Thoracic aorta (tissue), 2 donors: ENCODE measurements around the gene CEP128. TPM values are rescaled to one million over a fixed set of nuclear protein-coding genes. Genes with fewer than 3 reads are reported as not detected.

ENCODE experiments used
- ATAC-seq: fragments of 150-250 bp; one replicate; pipeline ENCODE4 v1.8.0; 2017; ENCODE audit warnings: low read depth; ENCODE audit not compliant: insufficient number of reproducible peaks, low FRiP score
- DNase-seq: peaks from one replicate; pipeline ENCODE4 v3.0.0-alpha.2; 2020; ENCODE audit warnings: low spot score
- H3K27ac ChIP-seq, 2 donors: fragments of 200-600 bp; sonication (generic); 1 replicate in 1 of 2; 2 replicates in 1 of 2; pipeline ENCODE4 v1.5.1; 2016; ENCODE audit warnings: mild to moderate bottlenecking in 2 of 2, moderate library complexity in 2 of 2
- H3K27me3 ChIP-seq: fragments of 200-600 bp; sonication (generic); replicated peaks from 2 replicates; pipeline ENCODE4 v1.6.0; 2016; ENCODE audit warnings: mild to moderate bottlenecking; ENCODE audit not compliant: insufficient read depth
- H3K36me3 ChIP-seq: fragments of 200-600 bp; sonication (generic); one replicate; pipeline ENCODE4 v1.5.1; 2016
- H3K4me1 ChIP-seq, 2 donors: fragments of 200-600 bp; sonication (generic); 1 replicate in 1 of 2; 2 replicates in 1 of 2; pipeline versions ENCODE4 v1.5.1 to v1.6.0; 2016; ENCODE audit warnings: low read depth in 2 of 2, mild to moderate bottlenecking in 1 of 2; ENCODE audit not compliant: control insufficient read depth in 1 of 2
- H3K4me3 ChIP-seq: fragments of 200-600 bp; sonication (generic); 2 replicates; pipeline ENCODE4 v1.5.1; 2016; ENCODE audit warnings: mild to moderate bottlenecking
- H3K9me3 ChIP-seq: fragments of 200-600 bp; sonication (generic); 2 replicates; pipeline ENCODE4 v1.5.1; 2016
- total RNA-seq, 2 donors: library from RNA; depleted of rRNA; stranded (reverse); fragments of >200 nt; gene quantifications; one replicate each; pipeline versions ENCODE4 v1.1.0 to v1.2.3, GENCODE V29; 2016
- TF ChIP-seq, protein P1 (sequence below): fragments of 200-600 bp; sonication (generic); IDR thresholded peaks from one replicate; pipeline ENCODE4 v1.5.1; 2019; ENCODE audit warnings: antibody characterized with exemption

CEP128 gene
- total RNA-seq, 2 donors from 2014 or later: 2.1 to 4.7 TPM

GRCh38 chr14:80902608-80903007, 38.9 kb downstream of the CEP128 start:
- no peak overlapping the region for H3K27ac ChIP-seq
- ATAC-seq: no peak
- DNase-seq: no peak
- TF ChIP-seq, protein P1, sequence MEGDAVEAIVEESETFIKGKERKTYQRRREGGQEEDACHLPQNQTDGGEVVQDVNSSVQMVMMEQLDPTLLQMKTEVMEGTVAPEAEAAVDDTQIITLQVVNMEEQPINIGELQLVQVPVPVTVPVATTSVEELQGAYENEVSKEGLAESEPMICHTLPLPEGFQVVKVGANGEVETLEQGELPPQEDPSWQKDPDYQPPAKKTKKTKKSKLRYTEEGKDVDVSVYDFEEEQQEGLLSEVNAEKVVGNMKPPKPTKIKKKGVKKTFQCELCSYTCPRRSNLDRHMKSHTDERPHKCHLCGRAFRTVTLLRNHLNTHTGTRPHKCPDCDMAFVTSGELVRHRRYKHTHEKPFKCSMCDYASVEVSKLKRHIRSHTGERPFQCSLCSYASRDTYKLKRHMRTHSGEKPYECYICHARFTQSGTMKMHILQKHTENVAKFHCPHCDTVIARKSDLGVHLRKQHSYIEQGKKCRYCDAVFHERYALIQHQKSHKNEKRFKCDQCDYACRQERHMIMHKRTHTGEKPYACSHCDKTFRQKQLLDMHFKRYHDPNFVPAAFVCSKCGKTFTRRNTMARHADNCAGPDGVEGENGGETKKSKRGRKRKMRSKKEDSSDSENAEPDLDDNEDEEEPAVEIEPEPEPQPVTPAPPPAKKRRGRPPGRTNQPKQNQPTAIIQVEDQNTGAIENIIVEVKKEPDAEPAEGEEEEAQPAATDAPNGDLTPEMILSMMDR: no peak
- no peaks in the 10 kb centered on the region for H3K4me1 ChIP-seq
- H3K36me3 ChIP-seq: no peaks in the 10 kb centered on the region
- H3K27me3 ChIP-seq: no peaks in the 10 kb centered on the region
- no peaks in the 10 kb centered on the region for H3K9me3 ChIP-seq
- no peak overlapping the region for H3K4me3 ChIP-seq

DNA sequence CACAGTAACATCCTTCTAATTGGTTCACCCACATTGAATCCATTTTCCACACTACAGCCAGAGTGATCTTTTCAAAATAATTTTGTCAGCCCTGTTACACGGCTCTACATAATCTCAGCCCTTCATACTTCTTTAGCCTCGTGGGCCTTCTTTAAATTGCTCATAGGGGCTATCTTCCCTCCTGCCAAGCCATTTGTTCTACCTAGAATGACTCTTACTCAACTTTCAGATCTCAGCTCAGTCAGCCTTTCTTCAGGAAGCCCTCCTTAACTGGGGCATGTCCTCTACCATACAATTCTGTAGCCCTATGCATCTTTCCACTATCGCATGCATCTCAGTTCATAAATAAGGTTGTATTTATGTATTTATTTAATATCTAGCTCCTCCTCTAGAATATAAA, 39.7 kb downstream of the CEP128 start:
- no peaks in the 10 kb centered on the region for H3K27me3 ChIP-seq
- TF ChIP-seq, protein P1: no peak
- no peaks in the 10 kb centered on the region for H3K9me3 ChIP-seq
- DNase-seq (no peak), ATAC-seq (no peak)
- no peaks in the 10 kb centered on the region for H3K4me1 ChIP-seq
- H3K36me3 ChIP-seq: no peaks in the 10 kb centered on the region
- H3K4me3 ChIP-seq: no peak overlapping the region
- H3K27ac ChIP-seq: no peak overlapping the region

DNA sequence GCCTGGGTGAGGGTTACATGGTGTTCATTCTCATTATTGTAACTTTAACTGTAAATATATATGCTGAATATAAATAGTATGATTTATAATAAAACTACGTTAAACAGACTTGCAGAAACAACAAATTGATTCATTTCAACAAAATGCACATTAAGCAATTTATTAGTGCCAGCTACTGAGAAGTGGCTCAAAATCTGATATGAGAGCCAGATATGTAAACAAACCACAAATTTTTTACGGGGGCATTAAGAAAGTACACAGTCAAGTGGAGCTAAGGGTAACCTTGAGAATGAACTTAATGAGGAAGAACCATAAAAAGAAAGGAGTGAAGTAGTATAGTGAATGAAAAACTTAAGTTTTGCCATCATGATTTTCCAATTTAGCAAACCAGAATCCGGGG, 40.3 kb downstream of the CEP128 start:
- DNase-seq (no peak), ATAC-seq (no peak)
- Histone ChIP-seq H3K4me1 (no peaks in the 10 kb centered on the region), H3K9me3 (no peaks in the 10 kb centered on the region), H3K36me3 (no peaks in the 10 kb centered on the region), H3K27me3 (no peaks in the 10 kb centered on the region), H3K27ac (no peak overlapping the region), H3K4me3 (no peak overlapping the region)
- TF ChIP-seq, protein P1: no peak

- no peaks in the 10 kb centered on the region for H3K4me1 ChIP-seq
- H3K9me3 ChIP-seq: peaks cover 12% of the 10 kb centered on the region
- TF ChIP-seq, protein P1: no peak
- H3K4me3 ChIP-seq: no peak overlapping the region
- H3K27me3 ChIP-seq: no peaks in the 10 kb centered on the region
- no peak for DNase-seq
- H3K36me3 ChIP-seq: no peaks in the 10 kb centered on the region
- H3K27ac ChIP-seq: no peak overlapping the region
- ATAC-seq: no peak
Measured at GRCh38 chr14:80872645-80873044, 68.9 kb downstream of the CEP128 start.

DNA sequence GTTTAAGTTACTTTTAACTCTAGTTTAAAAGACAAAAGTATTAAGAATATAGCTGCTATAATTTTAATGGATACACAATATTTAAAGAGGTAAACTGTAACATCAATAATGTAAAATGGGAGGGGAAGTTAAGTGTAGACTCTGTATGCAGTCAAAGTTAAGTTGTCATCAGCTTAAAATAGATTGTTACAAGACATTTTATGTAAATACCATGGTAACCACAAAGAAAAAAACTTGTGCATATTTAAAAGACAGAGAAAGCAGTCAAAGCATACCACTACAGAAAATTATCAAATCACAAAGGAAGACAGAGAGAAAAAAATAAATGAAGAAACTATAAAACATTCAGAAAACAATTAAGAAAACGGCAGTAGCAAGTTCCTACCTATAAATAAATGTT, 73.3 kb downstream of the CEP128 start:
- Histone ChIP-seq H3K36me3 (no peaks in the 10 kb centered on the region), H3K9me3 (peaks cover 15% of the 10 kb centered on the region), H3K4me3 (no peak overlapping the region), H3K27me3 (no peaks in the 10 kb centered on the region), H3K4me1 (no peaks in the 10 kb centered on the region), H3K27ac (no peak overlapping the region)
- TF ChIP-seq, protein P1: no peak
- DNase-seq (no peak), ATAC-seq (no peak)
